HCT116 (cell line): Measurements from ENCODE around the gene PRRT1. TPM values are rescaled to one million over a fixed set of nuclear protein-coding genes. Genes with fewer than 3 reads are reported as not detected.

Experiments used
- ATAC-seq: fragments of 200-7000 bp; cut with Tn5 transposase; 2 replicates; pipeline ENCODE4 v1.9.1; 2020; ENCODE audit warnings: mild to moderate bottlenecking, moderate library complexity
- BruUV-seq: library from RNA; stranded (reverse); fragments of 400-500 nt; replicated peaks from 2 replicates; lab custom pipeline; 2021; lab: Mats Ljungman, UMichigan
- CTCF ChIA-PET: fragments of 300-600 bp; sonication (Branson Sonifier 250); formaldehyde crosslinking; loops from one replicate; lab custom pipeline; 2021; ENCODE audit warnings: antibody characterized with exemption; lab: Charles Lee
- POLR2A ChIA-PET: fragments of 300-600, 350-600 bp; sonication (Branson Sonifier 250); formaldehyde crosslinking; loops from one replicate; lab custom pipeline; 2021; ENCODE audit warnings: antibody characterized with exemption; lab: Charles Lee
- RAD21 ChIA-PET, 2 experiments: fragments of 300-600 bp; sonication (Branson Sonifier 250); formaldehyde crosslinking; loops; one replicate each; lab custom pipeline; 2023; ENCODE audit warnings: low total read pairs in 2 of 2; ENCODE audit not compliant: uncharacterized antibody in 2 of 2, unreplicated experiment in 2 of 2, low non-redundant PET in 1 of 2; lab: Charles Lee
- DNase-seq: peaks from one replicate; pipeline ENCODE4 v3.0.0-alpha.2; 2010; ENCODE audit warnings: low read depth, low spot score
- H2AFZ ChIP-seq: fragments of 200-600 bp; shearing (Covaris generic), sonication (generic); 2 replicates; pipeline ENCODE4 v1.6.1; 2017; ENCODE audit warnings: low read depth, mixed run types, mixed read lengths, antibody characterized with exemption, low read length; ENCODE audit not compliant: poor library complexity, severe bottlenecking
- H3K27ac ChIP-seq: 2 replicates; pipeline ENCODE4 v1.5.1; 2012; ENCODE audit warnings: low read depth, low read length
- H3K27me3 ChIP-seq: fragments of 200-600 bp; sonication (generic); 2 replicates; pipeline ENCODE4 v1.6.1; 2016; ENCODE audit warnings: mixed run types, low read length, mixed read lengths; ENCODE audit not compliant: insufficient read depth
- H3K36me3 ChIP-seq, 2 experiments: fragments of 200-500 bp in 1 of 2; fragments of 200-600 bp in 1 of 2; sonication (Bioruptor generic) in 1 of 2; sonication (generic) in 1 of 2; 2 replicates each; pipeline versions ENCODE4 v1.5.1 to v1.6.1; 2014 to 2016; ENCODE audit warnings: low read length in 2 of 2, inconsistent platforms in 1 of 2, mixed read lengths in 1 of 2, mixed run types in 1 of 2; ENCODE audit not compliant: insufficient read depth in 2 of 2, control insufficient read depth in 1 of 2
- H3K4me1 ChIP-seq, 2 experiments: fragments of 200-600 bp in 1 of 2; sonication (generic) in 1 of 2; 2 replicates each; pipeline versions ENCODE4 v1.5.1 to v1.6.1; 2012 to 2017; ENCODE audit warnings: low read length in 2 of 2, inconsistent platforms in 1 of 2, mild to moderate bottlenecking in 1 of 2, mixed read lengths in 1 of 2, mixed run types in 1 of 2, moderate library complexity in 1 of 2; ENCODE audit not compliant: insufficient read depth in 2 of 2, control insufficient read depth in 1 of 2
- H3K4me2 ChIP-seq: fragments of 200-600 bp; sonication (generic); 2 replicates; pipeline ENCODE4 v1.6.1; 2017; ENCODE audit warnings: mixed run types, low read length, mixed read lengths
- H3K4me3 ChIP-seq, 2 experiments: fragments of 200-600 bp in 1 of 2; sonication (generic) in 1 of 2; replicated peaks in 1 of 2; 2 replicates each; pipeline ENCODE4 v1.5.1; 2011 to 2016; ENCODE audit warnings: low read length in 2 of 2, control low read depth in 1 of 2, low read depth in 1 of 2, mild to moderate bottlenecking in 1 of 2, mixed read lengths in 1 of 2, mixed run types in 1 of 2
- H3K79me2 ChIP-seq: fragments of 200-600 bp; sonication (generic); 2 replicates; pipeline ENCODE4 v1.6.1; 2017; ENCODE audit warnings: mild to moderate bottlenecking, mixed run types, low read length, moderate library complexity, mixed read lengths; ENCODE audit not compliant: insufficient read depth
- H3K9ac ChIP-seq: fragments of 200-600 bp; sonication (generic); 2 replicates; pipeline ENCODE4 v1.6.1; 2016; ENCODE audit warnings: low read length, mixed read lengths
- H3K9me2 ChIP-seq: fragments of 200-600 bp; sonication (generic), shearing (Covaris generic); 2 replicates; pipeline ENCODE4 v1.6.1; 2017; ENCODE audit warnings: mixed run types, mild to moderate bottlenecking, moderate library complexity; ENCODE audit not compliant: insufficient read depth
- H3K9me3 ChIP-seq, 2 experiments: fragments of 200-500 bp in 1 of 2; fragments of 200-600 bp in 1 of 2; sonication (Bioruptor generic) in 1 of 2; sonication (generic) in 1 of 2; 2 replicates each; pipeline ENCODE4 v1.6.1; 2014 to 2017; ENCODE audit warnings: low read length in 2 of 2, mixed read lengths in 2 of 2, inconsistent platforms in 1 of 2, low read depth in 1 of 2, mild to moderate bottlenecking in 1 of 2, mixed run types in 1 of 2, moderate library complexity in 1 of 2; ENCODE audit not compliant: control insufficient read depth in 1 of 2, insufficient read depth in 1 of 2
- H4K20me1 ChIP-seq: fragments of 200-600 bp; sonication (generic), shearing (Covaris generic); 2 replicates; pipeline ENCODE4 v1.6.1; 2017; ENCODE audit warnings: mixed run types, mild to moderate bottlenecking, moderate library complexity; ENCODE audit not compliant: insufficient read depth
- CBX3 ChIP-seq: IDR thresholded peaks from 2 replicates; pipeline ENCODE4 v1.6.1; 2012; ENCODE audit warnings: low read depth
- CEBPB ChIP-seq: IDR thresholded peaks from 2 replicates; pipeline ENCODE4 v1.6.1; 2012; ENCODE audit warnings: low read depth
- EGR1 ChIP-seq: IDR thresholded peaks from 2 replicates; pipeline ENCODE4 v1.6.1; 2012; ENCODE audit warnings: low read depth
- EZH2 ChIP-seq: fragments of 200-600 bp; sonication (generic); IDR thresholded peaks from 2 replicates; pipeline ENCODE4 v1.6.1; 2017; ENCODE audit warnings: antibody characterized with exemption, mixed run types
- EZH2phosphoT487 ChIP-seq: fragments of 200-600 bp; IDR thresholded peaks from 2 replicates; pipeline ENCODE4 v1.6.1; 2018; ENCODE audit warnings: antibody characterized with exemption, borderline replicate concordance
- JUND ChIP-seq: IDR thresholded peaks from 2 replicates; pipeline ENCODE4 v1.6.1; 2012
- POLR2AphosphoS5 ChIP-seq: IDR thresholded peaks from 2 replicates; pipeline ENCODE4 v1.6.1; 2011; ENCODE audit warnings: mild to moderate bottlenecking, low read depth, low read length, moderate library complexity
- RAD21 ChIP-seq: IDR thresholded peaks from 2 replicates; pipeline ENCODE4 v1.6.1; 2012; ENCODE audit warnings: low read depth, mild to moderate bottlenecking
- SIN3A ChIP-seq: IDR thresholded peaks from 2 replicates; pipeline ENCODE4 v1.6.1; 2012; ENCODE audit warnings: low read depth
- SP1 ChIP-seq: IDR thresholded peaks from 2 replicates; pipeline ENCODE4 v1.6.1; 2012; ENCODE audit warnings: low read depth
- SRF ChIP-seq: IDR thresholded peaks from 2 replicates; pipeline ENCODE4 v1.6.1; 2012; ENCODE audit warnings: low read depth
- TCF7L2 ChIP-seq: IDR thresholded peaks from 2 replicates; pipeline ENCODE4 v1.7.0; 2011; ENCODE audit warnings: borderline replicate concordance, inconsistent platforms; ENCODE audit not compliant: insufficient read depth, insufficient read length; ENCODE audit errors: extremely low read depth
- YY1 ChIP-seq: IDR thresholded peaks from 2 replicates; pipeline ENCODE4 v1.6.1; 2011; ENCODE audit warnings: low read length, low read depth, moderate library complexity, mild to moderate bottlenecking; ENCODE audit not compliant: insufficient replicate concordance; ENCODE audit errors: extremely low read depth
- ZFX ChIP-seq: fragments of 450-650 bp; IDR thresholded peaks from 2 replicates; pipeline ENCODE4 v1.6.1; 2017
- intact Hi-C: fragments of 100-400 bp; cut with micrococcal nuclease; formaldehyde crosslinking; loops from 2 replicates; pipeline ENCODE4 v1.10.0; 2022
- total RNA-seq: library from RNA; stranded (reverse); gene quantifications from one replicate; pipeline ENCODE4 v1.2.1, GENCODE V29; 2021; ENCODE audit not compliant: unreplicated experiment
- TF ChIP-seq, protein P1 (sequence below): IDR thresholded peaks from 2 replicates; pipeline ENCODE4 v1.6.1; 2012
- TF ChIP-seq, protein P2 (sequence below): IDR thresholded peaks from 2 replicates; pipeline ENCODE4 v1.6.1; 2012
- TF ChIP-seq, protein P3 (sequence below), 3 experiments: fragments of 200-600 bp in 1 of 3; sonication (generic) in 1 of 3; IDR thresholded peaks in 2 of 3; conservative IDR thresholded peaks in 1 of 3; 2 replicates each; pipeline ENCODE4 v1.5.1; 2012 to 2017; ENCODE audit warnings: low read depth in 2 of 3, low read length in 2 of 3, antibody characterized with exemption in 1 of 3, borderline replicate concordance in 1 of 3, control low read depth in 1 of 3, mild to moderate bottlenecking in 1 of 3, mixed read lengths in 1 of 3, mixed run types in 1 of 3, moderate library complexity in 1 of 3; ENCODE audit not compliant: insufficient read depth in 1 of 3
- TF ChIP-seq, protein P4 (sequence below): IDR thresholded peaks from 2 replicates; pipeline ENCODE4 v1.6.1; 2012; ENCODE audit warnings: low read depth

PRRT1 gene
- total RNA-seq, 1 experiment from 2014 or later: 6.1 TPM

DNA sequence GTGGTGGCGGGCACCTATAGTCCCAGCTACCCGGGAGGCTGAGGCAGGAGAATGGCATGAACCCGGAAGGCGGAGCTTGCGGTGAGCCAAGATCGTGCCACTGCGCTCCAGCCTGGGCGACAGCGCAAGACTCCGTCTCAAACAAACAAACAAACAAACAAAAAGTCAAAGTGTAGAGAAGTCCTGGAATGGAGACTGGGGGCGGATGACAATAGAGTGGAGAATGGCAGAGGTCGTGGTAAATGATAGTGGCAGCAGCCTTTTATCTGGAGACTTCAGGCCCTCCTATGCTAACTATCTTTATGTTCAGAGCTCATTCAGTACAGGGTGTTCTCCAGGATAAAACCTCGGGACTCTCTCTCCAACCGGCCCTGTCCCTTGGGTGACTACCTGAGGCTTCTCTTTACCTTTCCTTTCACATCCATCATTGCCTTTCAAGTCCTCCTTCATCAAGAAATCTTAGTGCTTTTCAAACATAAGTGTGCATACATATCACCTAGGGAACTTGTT is 20.2 kb downstream of the PRRT1 start (continued):
- no peak for TF ChIP-seq CEBPB
- TF ChIP-seq, protein P1, sequence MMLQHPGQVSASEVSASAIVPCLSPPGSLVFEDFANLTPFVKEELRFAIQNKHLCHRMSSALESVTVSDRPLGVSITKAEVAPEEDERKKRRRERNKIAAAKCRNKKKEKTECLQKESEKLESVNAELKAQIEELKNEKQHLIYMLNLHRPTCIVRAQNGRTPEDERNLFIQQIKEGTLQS: no peak
- TF ChIP-seq CBX3: no peak
- TF ChIP-seq SRF: no peak

DNA sequence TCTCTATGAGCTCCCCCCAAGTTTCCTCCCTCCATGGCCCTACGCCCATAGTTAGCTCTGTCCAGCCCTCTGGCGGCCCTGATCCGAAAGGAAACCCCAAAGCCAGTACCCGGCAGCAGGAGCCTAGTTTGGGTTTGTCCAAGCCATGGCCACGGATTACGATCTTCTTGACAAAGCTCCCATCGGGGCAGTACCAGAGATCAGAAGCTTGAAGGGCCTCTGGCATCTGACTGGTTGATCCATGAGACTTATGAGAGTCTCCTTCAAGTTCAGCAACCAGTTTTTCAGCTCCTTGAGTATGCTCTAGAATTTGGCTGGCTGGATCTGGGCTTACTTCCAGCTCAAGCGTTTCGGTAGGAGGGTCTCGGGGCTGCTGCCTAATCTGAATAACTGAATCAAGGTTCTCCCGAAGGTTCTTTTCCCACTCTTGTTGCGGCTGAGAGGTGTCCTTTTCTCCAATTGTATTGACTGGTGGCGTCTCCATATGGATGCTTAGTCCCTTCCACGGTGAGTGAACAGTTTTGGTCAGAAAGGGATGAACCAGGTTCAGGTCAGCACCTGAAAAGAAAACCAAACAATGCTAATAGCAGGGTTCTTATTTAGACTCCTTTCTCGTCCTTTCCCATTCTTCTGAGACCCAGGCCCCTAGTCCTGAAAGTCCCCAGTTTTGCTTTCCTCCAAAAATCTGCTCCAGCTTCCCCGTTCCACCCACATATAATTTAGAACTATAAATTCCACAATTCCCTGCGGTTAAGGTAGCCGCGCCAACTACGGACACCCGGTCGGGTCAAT is 22.2 kb downstream of the PRRT1 start:
- H3K4me2 ChIP-seq: peak overlapping the region; percentile 86
- peaks cover 27% of the 10 kb centered on the region for H3K79me2 ChIP-seq
- intact Hi-C loops: loop anchor here (1.0 kb wide), 3 partner anchors 25 to 67 kb away; partner anchors contain the start of genes PPT2 and RNF5
- peak overlapping the region; percentile 73 for H3K9ac ChIP-seq
- RAD21 ChIA-PET: interaction anchor here (0.6 to 1.9 kb wide), 4 partner anchors 9 to 66 kb away, joined by 3 to 6 read pairs (median 4); no protein-coding TSS in a partner anchor
- CTCF ChIA-PET: interaction anchor here (1.8 to 2.0 kb wide), 2 partner anchors 11 to 66 kb away, joined by 7 to 12 read pairs; no protein-coding TSS in a partner anchor
- H3K4me1 ChIP-seq: peaks cover 24 to 31% of the 10 kb centered on the region in 2 experiments
- POLR2A ChIA-PET: interaction anchor here (0.5 to 1.7 kb wide), 6 partner anchors 13 to 850 kb away, joined by 3 to 5 read pairs (median 3); no protein-coding TSS in a partner anchor
- H3K4me3 ChIP-seq: peak overlapping the region; percentile 94 to 100
- ATAC-seq: no peak
- DNase-seq: no peak
- BruUV-seq: TSS peak; percentile 62
- H3K27ac ChIP-seq: peak overlapping the region; percentile 92
- TF ChIP-seq ZFX (no peak), EZH2 (no peak), SP1 (no peak), YY1 (no peak), RAD21 (no peak), EZH2phosphoT487 (no peak), CEBPB (no peak), POLR2AphosphoS5 (no peak), SIN3A (no peak), JUND (no peak), TCF7L2 (no peak), CBX3 (no peak), EGR1 (no peak)
- TF ChIP-seq, protein P1: no peak
- TF ChIP-seq, protein P2, sequence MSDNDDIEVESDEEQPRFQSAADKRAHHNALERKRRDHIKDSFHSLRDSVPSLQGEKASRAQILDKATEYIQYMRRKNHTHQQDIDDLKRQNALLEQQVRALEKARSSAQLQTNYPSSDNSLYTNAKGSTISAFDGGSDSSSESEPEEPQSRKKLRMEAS: no peak
- TF ChIP-seq, protein P3, sequence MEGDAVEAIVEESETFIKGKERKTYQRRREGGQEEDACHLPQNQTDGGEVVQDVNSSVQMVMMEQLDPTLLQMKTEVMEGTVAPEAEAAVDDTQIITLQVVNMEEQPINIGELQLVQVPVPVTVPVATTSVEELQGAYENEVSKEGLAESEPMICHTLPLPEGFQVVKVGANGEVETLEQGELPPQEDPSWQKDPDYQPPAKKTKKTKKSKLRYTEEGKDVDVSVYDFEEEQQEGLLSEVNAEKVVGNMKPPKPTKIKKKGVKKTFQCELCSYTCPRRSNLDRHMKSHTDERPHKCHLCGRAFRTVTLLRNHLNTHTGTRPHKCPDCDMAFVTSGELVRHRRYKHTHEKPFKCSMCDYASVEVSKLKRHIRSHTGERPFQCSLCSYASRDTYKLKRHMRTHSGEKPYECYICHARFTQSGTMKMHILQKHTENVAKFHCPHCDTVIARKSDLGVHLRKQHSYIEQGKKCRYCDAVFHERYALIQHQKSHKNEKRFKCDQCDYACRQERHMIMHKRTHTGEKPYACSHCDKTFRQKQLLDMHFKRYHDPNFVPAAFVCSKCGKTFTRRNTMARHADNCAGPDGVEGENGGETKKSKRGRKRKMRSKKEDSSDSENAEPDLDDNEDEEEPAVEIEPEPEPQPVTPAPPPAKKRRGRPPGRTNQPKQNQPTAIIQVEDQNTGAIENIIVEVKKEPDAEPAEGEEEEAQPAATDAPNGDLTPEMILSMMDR (IDR thresholded peaks at IDR 0.05 in 2 of 3, conservative IDR thresholded peaks at IDR 0.05 in 1 of 3; ENCODE audit: borderline replicate concordance in 1 of 3, insufficient read depth in 1 of 3, low read depth in 2 of 3, low read length in 2 of 3): no peak
- TF ChIP-seq, protein P4, sequence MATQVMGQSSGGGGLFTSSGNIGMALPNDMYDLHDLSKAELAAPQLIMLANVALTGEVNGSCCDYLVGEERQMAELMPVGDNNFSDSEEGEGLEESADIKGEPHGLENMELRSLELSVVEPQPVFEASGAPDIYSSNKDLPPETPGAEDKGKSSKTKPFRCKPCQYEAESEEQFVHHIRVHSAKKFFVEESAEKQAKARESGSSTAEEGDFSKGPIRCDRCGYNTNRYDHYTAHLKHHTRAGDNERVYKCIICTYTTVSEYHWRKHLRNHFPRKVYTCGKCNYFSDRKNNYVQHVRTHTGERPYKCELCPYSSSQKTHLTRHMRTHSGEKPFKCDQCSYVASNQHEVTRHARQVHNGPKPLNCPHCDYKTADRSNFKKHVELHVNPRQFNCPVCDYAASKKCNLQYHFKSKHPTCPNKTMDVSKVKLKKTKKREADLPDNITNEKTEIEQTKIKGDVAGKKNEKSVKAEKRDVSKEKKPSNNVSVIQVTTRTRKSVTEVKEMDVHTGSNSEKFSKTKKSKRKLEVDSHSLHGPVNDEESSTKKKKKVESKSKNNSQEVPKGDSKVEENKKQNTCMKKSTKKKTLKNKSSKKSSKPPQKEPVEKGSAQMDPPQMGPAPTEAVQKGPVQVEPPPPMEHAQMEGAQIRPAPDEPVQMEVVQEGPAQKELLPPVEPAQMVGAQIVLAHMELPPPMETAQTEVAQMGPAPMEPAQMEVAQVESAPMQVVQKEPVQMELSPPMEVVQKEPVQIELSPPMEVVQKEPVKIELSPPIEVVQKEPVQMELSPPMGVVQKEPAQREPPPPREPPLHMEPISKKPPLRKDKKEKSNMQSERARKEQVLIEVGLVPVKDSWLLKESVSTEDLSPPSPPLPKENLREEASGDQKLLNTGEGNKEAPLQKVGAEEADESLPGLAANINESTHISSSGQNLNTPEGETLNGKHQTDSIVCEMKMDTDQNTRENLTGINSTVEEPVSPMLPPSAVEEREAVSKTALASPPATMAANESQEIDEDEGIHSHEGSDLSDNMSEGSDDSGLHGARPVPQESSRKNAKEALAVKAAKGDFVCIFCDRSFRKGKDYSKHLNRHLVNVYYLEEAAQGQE: no peak
- H3K27me3 ChIP-seq: no peaks in the 10 kb centered on the region
- no peak overlapping the region for H2AFZ ChIP-seq
- H3K9me3 ChIP-seq: no peaks in the 10 kb centered on the region
- no peaks in the 10 kb centered on the region for H3K9me2 ChIP-seq
- H3K36me3 ChIP-seq: no peaks in the 10 kb centered on the region; a peak in 1 of 4 replicates
- no peaks in the 10 kb centered on the region for H4K20me1 ChIP-seq
